HepG2 (cell line): ENCODE results near the gene RPL3. TPM values are rescaled to one million over a fixed set of nuclear protein-coding genes. Genes with fewer than 3 reads are reported as not detected.

ENCODE experiments used
- ATAC-seq: fragments of 200-7000 bp; cut with Tn5 transposase; 3 replicates; pipeline ENCODE4 v1.9.1; 2020; ENCODE audit warnings: mild to moderate bottlenecking, moderate library complexity
- BruUV-seq: library from RNA; stranded (reverse); fragments of 400-500 nt; replicated peaks from 2 replicates; lab custom pipeline; 2021; lab: Mats Ljungman, UMichigan
- CTCF ChIA-PET: fragments of 300-600 bp; formaldehyde crosslinking; extraction: SDS; loops from one replicate; lab custom pipeline; 2021; ENCODE audit warnings: low total read pairs, inconsistent platforms, low intra/inter-chr PET ratio; lab: Yijun Ruan, JAX
- POLR2A ChIA-PET: fragments of 350-600 bp; sonication (Branson Sonifier 250); formaldehyde crosslinking; loops from one replicate; lab custom pipeline; 2020; ENCODE audit warnings: antibody characterized with exemption, inconsistent platforms; lab: Yijun Ruan, JAX
- DNase-seq: peaks from one replicate; pipeline ENCODE4 v3.0.0-alpha.2; 2015; ENCODE audit warnings: low spot score
- FAIRE-seq: peaks from 3 replicates; lab custom pipeline; 2011; peaks lifted over from hg19 to GRCh38; lab: Jason Lieb, UNC
- H2AFZ ChIP-seq: one replicate; pipeline ENCODE4 v1.6.1; 2011; ENCODE audit warnings: low read length, inconsistent platforms
- H3K27ac ChIP-seq: fragments of 300-600 bp; 3 replicates; pipeline ENCODE4 v1.8.0; 2011; ENCODE audit warnings: mixed run types, mild to moderate bottlenecking, mixed read lengths, low read length, inconsistent platforms; ENCODE audit not compliant: insufficient read depth; ENCODE audit errors: extremely low read length
- H3K27me3 ChIP-seq, 2 experiments: fragments of 200-600 bp in 1 of 2; 2 replicates in 1 of 2; 3 replicates in 1 of 2; pipeline versions ENCODE4 v1.6.0 to v1.8.0; 2011; ENCODE audit warnings: low read length in 2 of 2, mild to moderate bottlenecking in 2 of 2, moderate library complexity in 2 of 2, inconsistent platforms in 1 of 2; ENCODE audit not compliant: insufficient read depth in 2 of 2, control insufficient read depth in 1 of 2
- H3K36me3 ChIP-seq, 2 experiments: fragments of 200-600 bp in 1 of 2; replicated peaks in 1 of 2; 2 replicates in 1 of 2; 3 replicates in 1 of 2; pipeline versions ENCODE4 v1.5.1 to v1.8.0; 2011; ENCODE audit warnings: low read length in 2 of 2, inconsistent platforms in 1 of 2; ENCODE audit not compliant: insufficient read depth in 2 of 2, control insufficient read depth in 1 of 2
- H3K4me1 ChIP-seq: 2 replicates; pipeline ENCODE4 v1.5.1; 2012; ENCODE audit warnings: low read length, inconsistent platforms; ENCODE audit not compliant: insufficient read depth
- H3K4me2 ChIP-seq: 2 replicates; pipeline ENCODE4 v1.6.0; 2011; ENCODE audit warnings: low read depth, low read length, inconsistent platforms
- H3K4me3 ChIP-seq, 3 experiments: fragments of 200-600 bp in 1 of 3; sonication (generic), shearing (Covaris generic) in 1 of 3; replicated peaks in 1 of 3; 2 replicates each; pipeline ENCODE4 v1.5.1; 2011 to 2016; ENCODE audit warnings: low read length in 3 of 3, inconsistent platforms in 2 of 3, low read depth in 2 of 3, mild to moderate bottlenecking in 2 of 3, control low read depth in 1 of 3, mixed read lengths in 1 of 3; ENCODE audit not compliant: insufficient read depth in 1 of 3
- H3K79me2 ChIP-seq: one replicate; pipeline ENCODE4 v1.6.1; 2011; ENCODE audit warnings: low read length, inconsistent platforms; ENCODE audit not compliant: insufficient read depth
- H3K9ac ChIP-seq: 2 replicates; pipeline ENCODE4 v1.6.0; 2011; ENCODE audit warnings: mild to moderate bottlenecking, low read depth, low read length, inconsistent platforms; ENCODE audit not compliant: insufficient read depth
- H3K9me3 ChIP-seq: 2 replicates; pipeline ENCODE4 v1.5.1; 2012; ENCODE audit warnings: mild to moderate bottlenecking, low read length
- H4K20me1 ChIP-seq: 2 replicates; pipeline ENCODE4 v1.6.0; 2011; ENCODE audit warnings: inconsistent platforms, mild to moderate bottlenecking, low read length, moderate library complexity; ENCODE audit not compliant: insufficient read depth
- CTCF ChIP-seq: sonication (generic); formaldehyde crosslinking; IDR thresholded peaks from 2 replicates; pipeline ENCODE4 v1.5.0; 2020; ENCODE audit warnings: mild to moderate bottlenecking, missing genetic modification reagents, moderate library complexity
- GABPB1 ChIP-seq: IDR thresholded peaks from 2 replicates; pipeline ENCODE4 v1.6.1; 2016; ENCODE audit warnings: mild to moderate bottlenecking, missing genetic modification reagents, moderate library complexity, missing compliant biosample characterization
- GLMP ChIP-seq: sonication (generic); formaldehyde crosslinking; IDR thresholded peaks from 2 replicates; pipeline ENCODE4 v1.9.0; 2021; ENCODE audit warnings: missing genetic modification reagents, mild to moderate bottlenecking, borderline replicate concordance
- IRF2 ChIP-seq: IDR thresholded peaks from 2 replicates; pipeline ENCODE4 v1.6.1; 2018; ENCODE audit warnings: missing genetic modification reagents, missing compliant biosample characterization
- JUND ChIP-seq: sonication (generic); formaldehyde crosslinking; IDR thresholded peaks from 2 replicates; pipeline ENCODE4 v1.8.0; 2022; ENCODE audit warnings: mild to moderate bottlenecking, missing genetic modification reagents
- KAT8 ChIP-seq: IDR thresholded peaks from 2 replicates; pipeline ENCODE4 v1.6.1; 2016; ENCODE audit warnings: missing genetic modification reagents, missing compliant biosample characterization
- TBX2 ChIP-seq: sonication (generic); formaldehyde crosslinking; IDR thresholded peaks from 2 replicates; pipeline ENCODE4 v1.5.0; 2020; ENCODE audit warnings: missing genetic modification reagents, mild to moderate bottlenecking, borderline replicate concordance
- YEATS2 ChIP-seq: sonication (generic); formaldehyde crosslinking; IDR thresholded peaks from 2 replicates; pipeline ENCODE4 v1.4.0; 2020; ENCODE audit warnings: missing genetic modification reagents, borderline replicate concordance
- ZBTB20 ChIP-seq: sonication (generic); formaldehyde crosslinking; IDR thresholded peaks from 2 replicates; pipeline ENCODE4 v1.8.1; 2023; ENCODE audit warnings: missing genetic modification reagents, low read depth, mild to moderate bottlenecking, borderline replicate concordance
- ZFP41 ChIP-seq: sonication (generic); formaldehyde crosslinking; IDR thresholded peaks from 2 replicates; pipeline ENCODE4 v1.4.0; 2020; ENCODE audit warnings: mild to moderate bottlenecking, missing genetic modification reagents, borderline replicate concordance
- ZNF225 ChIP-seq: sonication (generic); formaldehyde crosslinking; IDR thresholded peaks from 2 replicates; pipeline ENCODE4 v1.4.0; 2020; ENCODE audit warnings: mild to moderate bottlenecking, missing genetic modification reagents
- ZNF235 ChIP-seq: sonication (generic); formaldehyde crosslinking; IDR thresholded peaks from 2 replicates; pipeline ENCODE4 v1.8.1; 2023; ENCODE audit warnings: mild to moderate bottlenecking, missing genetic modification reagents, borderline replicate concordance
- ZNF317 ChIP-seq: sonication (generic); formaldehyde crosslinking; IDR thresholded peaks from 2 replicates; pipeline ENCODE4 v1.5.0; 2020; ENCODE audit warnings: mild to moderate bottlenecking, missing genetic modification reagents
- ZNF576 ChIP-seq: sonication (generic); formaldehyde crosslinking; IDR thresholded peaks from 2 replicates; pipeline ENCODE4 v1.4.0; 2020; ENCODE audit warnings: mild to moderate bottlenecking, missing genetic modification reagents
- ZNF580 ChIP-seq: IDR thresholded peaks from 2 replicates; pipeline ENCODE4 v1.6.1; 2016; ENCODE audit warnings: low read depth, borderline replicate concordance
- ZNF720 ChIP-seq: sonication (generic); formaldehyde crosslinking; IDR thresholded peaks from 2 replicates; pipeline ENCODE4 v1.4.0; 2020; ENCODE audit warnings: missing genetic modification reagents
- WGBS: methylation state at CpG from one replicate; pipeline ENCODE4 v1.1.6; 2017; ENCODE audit warnings: low lambda C conversion rate; 5-methylcytosine and 5-hydroxymethylcytosine counted together
- in situ Hi-C: cut with HindIII; loops from 2 replicates; pipeline ENCODE4 v1.10.0; 2017; ENCODE audit warnings: low pct_unique_long_range_greater_than_20kb; ENCODE audit not compliant: extremely low pct_ligation_motif_present
- intact Hi-C: fragments of 100-400 bp; cut with micrococcal nuclease; formaldehyde crosslinking; loops from one replicate; pipeline ENCODE4 v1.10.0; 2022; ENCODE audit not compliant: unreplicated experiment
- polyA plus RNA-seq, 8 experiments: library from polyadenylated mRNA; depleted of rRNA in 3 of 8; stranded (reverse) in 7 of 8; unstranded in 1 of 8; fragments of >200 nt; fragmentation: Illumina TruSeq in 4 of 8; extraction: Trizol in 4 of 8; gene quantifications; 2 replicates each; pipeline versions ENCODE4 v1.2.1 to v1.2.3, GENCODE V29; 2011 to 2016; ENCODE audit warnings: low read depth in 4 of 8, missing spikeins in 1 of 8, mixed read lengths in 1 of 8; ENCODE audit not compliant: insufficient read depth in 1 of 8
- total RNA-seq, 5 experiments: library from RNA; depleted of rRNA; stranded (reverse); fragments of >200 nt; fragmentation: Illumina TruSeq; extraction: Trizol; gene quantifications; 2 replicates each; pipeline ENCODE4 v1.2.3, GENCODE V29; 2016; ENCODE audit warnings: low read depth in 1 of 5
- TF ChIP-seq, protein P1 (sequence below): sonication (generic); formaldehyde crosslinking; IDR thresholded peaks from 2 replicates; pipeline ENCODE4; 2020; ENCODE audit warnings: missing genetic modification reagents, mild to moderate bottlenecking, borderline replicate concordance

RPL3 gene
- total and polyA plus RNA-seq, 2 of the 13 experiments (the other 11 are each of a cell fraction or from before 2014, with no cell fraction given) = 1,051 to 3,279 TPM

GRCh38 chr22:39290724-39291161, 28.7 kb downstream of the RPL3 start:
- no TSS peak for BruUV-seq
- no peaks in the 10 kb centered on the region for H3K9me3 ChIP-seq
- H3K27me3 ChIP-seq = peaks cover 5 to 13% of the 10 kb centered on the region in 2 experiments; a peak in 4 of 5 replicates
- peak; percentile 56 for DNase-seq
- H3K4me3 ChIP-seq = peak overlapping the region in 1 of 3 experiments; percentile 38; a peak in 1 of 6 replicates
- ChIA-PET POLR2A (interaction anchor here (0.6 to 3.6 kb wide), 7 partner anchors 8 to 50 kb away, joined by 3 to 21 read pairs (median 9); partner anchors contain the start of genes PDGFB and RPL3), CTCF (no interaction called here)
- H4K20me1 ChIP-seq = no peaks in the 10 kb centered on the region
- FAIRE-seq = no peak
- H3K4me2 ChIP-seq = peak overlapping the region; percentile 44
- in situ Hi-C loops (no loop called here), intact Hi-C loops (loop anchor here (5.0 kb wide), 1 partner anchor 118 kb away; no protein-coding TSS in a partner anchor)
- no peak overlapping the region for H2AFZ ChIP-seq
- H3K79me2 ChIP-seq = no peaks in the 10 kb centered on the region
- 0% methylated on average over 7 of the region's 17 CpGs for WGBS
- peaks cover 81% of the 10 kb centered on the region for H3K4me1 ChIP-seq
- no peak overlapping the region for H3K27ac ChIP-seq
- ATAC-seq = peak; percentile 80
- no peak overlapping the region for H3K9ac ChIP-seq
- no peaks in the 10 kb centered on the region for H3K36me3 ChIP-seq
- 0 out of 2 replicates have a peak, but pooled peaks have one; percentile 38 for TF ChIP-seq JUND
- peak; percentile 34; the same call in 1 of the 2 replicates for TF ChIP-seq ZNF317 (CRISPR knock-in tag)
- TF ChIP-seq ZBTB20 (CRISPR knock-in tag) = peak; percentile 77; the same call in 1 of the 2 replicates
- TF ChIP-seq CTCF = peak; percentile 10; the same call in 1 of the 2 replicates
- TF ChIP-seq ZNF580 (CRISPR knock-in tag) = peak; percentile 31; the same call in 1 of the 2 replicates
- peak; percentile 47; the same call in 1 of the 2 replicates for TF ChIP-seq IRF2 (CRISPR knock-in tag)
- TF ChIP-seq GLMP = no peak
- TF ChIP-seq ZFP41 (CRISPR knock-in tag) = 0 out of 2 replicates have a peak, but pooled peaks have one; percentile 32
- no peak for TF ChIP-seq ZNF235
- 0 out of 2 replicates have a peak, but pooled peaks have one; percentile 29 for TF ChIP-seq ZNF720 (CRISPR knock-in tag)
- TF ChIP-seq, protein P1, sequence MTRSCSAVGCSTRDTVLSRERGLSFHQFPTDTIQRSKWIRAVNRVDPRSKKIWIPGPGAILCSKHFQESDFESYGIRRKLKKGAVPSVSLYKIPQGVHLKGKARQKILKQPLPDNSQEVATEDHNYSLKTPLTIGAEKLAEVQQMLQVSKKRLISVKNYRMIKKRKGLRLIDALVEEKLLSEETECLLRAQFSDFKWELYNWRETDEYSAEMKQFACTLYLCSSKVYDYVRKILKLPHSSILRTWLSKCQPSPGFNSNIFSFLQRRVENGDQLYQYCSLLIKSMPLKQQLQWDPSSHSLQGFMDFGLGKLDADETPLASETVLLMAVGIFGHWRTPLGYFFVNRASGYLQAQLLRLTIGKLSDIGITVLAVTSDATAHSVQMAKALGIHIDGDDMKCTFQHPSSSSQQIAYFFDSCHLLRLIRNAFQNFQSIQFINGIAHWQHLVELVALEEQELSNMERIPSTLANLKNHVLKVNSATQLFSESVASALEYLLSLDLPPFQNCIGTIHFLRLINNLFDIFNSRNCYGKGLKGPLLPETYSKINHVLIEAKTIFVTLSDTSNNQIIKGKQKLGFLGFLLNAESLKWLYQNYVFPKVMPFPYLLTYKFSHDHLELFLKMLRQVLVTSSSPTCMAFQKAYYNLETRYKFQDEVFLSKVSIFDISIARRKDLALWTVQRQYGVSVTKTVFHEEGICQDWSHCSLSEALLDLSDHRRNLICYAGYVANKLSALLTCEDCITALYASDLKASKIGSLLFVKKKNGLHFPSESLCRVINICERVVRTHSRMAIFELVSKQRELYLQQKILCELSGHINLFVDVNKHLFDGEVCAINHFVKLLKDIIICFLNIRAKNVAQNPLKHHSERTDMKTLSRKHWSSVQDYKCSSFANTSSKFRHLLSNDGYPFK = no peak
- TF ChIP-seq KAT8 (CRISPR knock-in tag) = 0 out of 2 replicates have a peak, but pooled peaks have one; percentile 53
- TF ChIP-seq ZNF576 (CRISPR knock-in tag) = no peak
- peak; percentile 29; the same call in 1 of the 2 replicates for TF ChIP-seq YEATS2 (CRISPR knock-in tag)
- TF ChIP-seq TBX2 (CRISPR knock-in tag) = peak; percentile 24; the same call in 1 of the 2 replicates
- TF ChIP-seq ZNF225 (CRISPR knock-in tag) = 0 out of 2 replicates have a peak, but pooled peaks have one; percentile 25
- peak; percentile 20; the same call in 1 of the 2 replicates for TF ChIP-seq GABPB1 (CRISPR knock-in tag)
